Liver (tissue), 9 donors: ENCODE results near the gene RASAL1. TPM values are rescaled to one million over a fixed set of nuclear protein-coding genes. Genes with fewer than 3 reads are reported as not detected.

ENCODE experiments used
- DNase-seq: peaks from one replicate; pipeline ENCODE4 v3.0.0-alpha.2; 2017; ENCODE audit warnings: low spot score
- H3K27ac ChIP-seq, 2 donors: one replicate each; pipeline ENCODE4 v1.7.0; 2013; ENCODE audit warnings: inconsistent platforms in 2 of 2, low read length in 2 of 2, control low read depth in 1 of 2, low read depth in 1 of 2, mild to moderate bottlenecking in 1 of 2
- H3K27me3 ChIP-seq, 4 donors: one replicate each; pipeline versions ENCODE4 v1.6.1 to v1.7.0; 2013; ENCODE audit warnings: low read length in 3 of 4, inconsistent platforms in 1 of 4, mild to moderate bottlenecking in 1 of 4, moderate library complexity in 1 of 4; ENCODE audit not compliant: control insufficient read depth in 4 of 4, insufficient read depth in 4 of 4
- H3K36me3 ChIP-seq, 4 donors: one replicate each; pipeline versions ENCODE4 v1.6.1 to v1.7.0; 2013; ENCODE audit warnings: low read length in 3 of 4, mild to moderate bottlenecking in 3 of 4, low read depth in 1 of 4, moderate library complexity in 1 of 4; ENCODE audit not compliant: control insufficient read depth in 4 of 4, insufficient read depth in 3 of 4
- H3K4me1 ChIP-seq, 4 donors: one replicate each; pipeline versions ENCODE4 v1.6.1 to v1.7.0; 2013; ENCODE audit warnings: low read length in 3 of 4, mild to moderate bottlenecking in 3 of 4, moderate library complexity in 1 of 4; ENCODE audit not compliant: control insufficient read depth in 4 of 4, insufficient read depth in 4 of 4
- H3K4me3 ChIP-seq, 3 donors: one replicate each; pipeline versions ENCODE4 v1.6.1 to v1.7.0; 2013; ENCODE audit warnings: low read length in 3 of 3, control low read depth in 1 of 3, low read depth in 1 of 3, mild to moderate bottlenecking in 1 of 3
- H3K9ac ChIP-seq, 2 donors: one replicate each; pipeline ENCODE4 v1.7.0; 2013; ENCODE audit warnings: low read length in 2 of 2, mild to moderate bottlenecking in 2 of 2, moderate library complexity in 2 of 2, control low read depth in 1 of 2, low read depth in 1 of 2
- H3K9me3 ChIP-seq, 4 donors: one replicate each; pipeline versions ENCODE4 v1.6.1 to v1.7.0; 2013; ENCODE audit warnings: low read length in 3 of 4; ENCODE audit not compliant: control insufficient read depth in 4 of 4
- ATF3 ChIP-seq: IDR thresholded peaks from 2 replicates; pipeline ENCODE4 v1.6.1; 2016; ENCODE audit warnings: antibody characterized with exemption
- CTCF ChIP-seq: fragments of 150-350 bp; IDR thresholded peaks from 2 replicates; pipeline ENCODE4 v1.5.1; 2017; ENCODE audit warnings: improper control_type of control experiment, low read depth, low read length; ENCODE audit not compliant: missing input control
- EGR1 ChIP-seq, 2 donors: IDR thresholded peaks; 2 replicates each; pipeline ENCODE4 v1.6.1; 2016 to 2018; ENCODE audit warnings: antibody characterized with exemption in 2 of 2, low read depth in 2 of 2
- FOXA1 ChIP-seq: IDR thresholded peaks from 2 replicates; pipeline ENCODE4 v1.6.1; 2016; ENCODE audit warnings: antibody characterized with exemption
- FOXA2 ChIP-seq: IDR thresholded peaks from 2 replicates; pipeline ENCODE4 v1.6.1; 2016; ENCODE audit warnings: antibody characterized with exemption
- GABPA ChIP-seq, 2 donors: IDR thresholded peaks in 1 of 2; conservative IDR thresholded peaks in 1 of 2; 2 replicates each; pipeline ENCODE4 v1.6.1; 2016; ENCODE audit warnings: antibody characterized with exemption in 2 of 2, mild to moderate bottlenecking in 1 of 2, moderate library complexity in 1 of 2
- HNF4A ChIP-seq, 2 donors: conservative IDR thresholded peaks; 2 replicates each; pipeline ENCODE4 v1.6.1; 2016; ENCODE audit warnings: antibody characterized with exemption in 2 of 2, mild to moderate bottlenecking in 2 of 2
- JUND ChIP-seq, 2 donors: IDR thresholded peaks; 2 replicates each; pipeline ENCODE4 v1.6.1; 2016; ENCODE audit warnings: antibody characterized with exemption in 2 of 2
- MAX ChIP-seq: IDR thresholded peaks from 2 replicates; pipeline ENCODE4 v1.6.1; 2016; ENCODE audit warnings: antibody characterized with exemption
- NR2F2 ChIP-seq: IDR thresholded peaks from 2 replicates; pipeline ENCODE4 v1.6.1; 2016; ENCODE audit warnings: antibody characterized with exemption
- RAD21 ChIP-seq, 2 donors: IDR thresholded peaks; 2 replicates each; pipeline ENCODE4 v1.6.1; 2016; ENCODE audit warnings: antibody characterized with exemption in 2 of 2, mild to moderate bottlenecking in 2 of 2
- RXRA ChIP-seq, 2 donors: IDR thresholded peaks; 2 replicates each; pipeline ENCODE4 v1.6.1; 2017 to 2018; ENCODE audit warnings: antibody characterized with exemption in 2 of 2, mild to moderate bottlenecking in 1 of 2
- SP1 ChIP-seq: IDR thresholded peaks from 2 replicates; pipeline ENCODE4 v1.6.1; 2018; ENCODE audit warnings: antibody characterized with exemption, mild to moderate bottlenecking
- YY1 ChIP-seq: IDR thresholded peaks from 2 replicates; pipeline ENCODE4 v1.6.1; 2016; ENCODE audit warnings: antibody characterized with exemption, mild to moderate bottlenecking
- ZBTB33 ChIP-seq: IDR thresholded peaks from 2 replicates; pipeline ENCODE4 v1.6.1; 2016; ENCODE audit warnings: antibody characterized with exemption
- WGBS: extraction: QIAGEN DNeasy Blood & Tissue Kit; methylation state at CpG from one replicate; pipeline ENCODE4 v1.1.7; 2013; 5-methylcytosine and 5-hydroxymethylcytosine counted together
- polyA plus RNA-seq, 2 donors: library from polyadenylated mRNA; stranded (reverse) in 1 of 2; unstranded in 1 of 2; fragments of 200-250 nt in 1 of 2; fragments of >200 nt in 1 of 2; fragmentation: Nextera tagmentation in 1 of 2; extraction: Ambion mirVana in 1 of 2; gene quantifications; one replicate each; pipeline versions ENCODE4 v1.2.1 to v1.2.3, GENCODE V29; 2013 to 2015
- total RNA-seq, 2 donors: library from RNA; depleted of rRNA; stranded (reverse); fragments of >200 nt; gene quantifications; one replicate each; pipeline ENCODE4 v1.2.3, GENCODE V29; 2014
- donor health status: healthy.
- donor health status: healthy.
- donor health status: healthy.
- donor health status: healthy.
- donor health status: healthy.

RASAL1 gene
- total and polyA plus RNA-seq, 4 donors: 0.20 to 0.33 (median 0.26) TPM

GRCh38 chr12:113055594-113056380 lies 79.8 kb downstream of the RASAL1 start:
- DNase-seq: no peak
- no peaks in the 10 kb centered on the region for H3K36me3 ChIP-seq
- 45% methylated on average over 13 of the region's 13 CpGs for WGBS
- H3K27me3 ChIP-seq: no peaks in the 10 kb centered on the region
- no peaks in the 10 kb centered on the region for H3K9me3 ChIP-seq
- peak overlapping the region; percentile 58 to 74 (median 70) for H3K4me3 ChIP-seq
- no peak for TF ChIP-seq FOXA1
- TF ChIP-seq HNF4A (conservative IDR thresholded peaks at IDR 0.05): no peak
- TF ChIP-seq MAX: no peak
- peak; percentile 89 to 92 for TF ChIP-seq RXRA (IDR thresholded peaks at IDR 0.05)
- peak; percentile 38 for TF ChIP-seq SP1
- H3K27ac ChIP-seq: peak overlapping the region; percentile 11 to 75
- peaks cover 2 to 17% (median 6%) of the 10 kb centered on the region in 4 donors for H3K4me1 ChIP-seq
- peak overlapping the region in 1 of 2 donors; percentile 52 for H3K9ac ChIP-seq

- Histone ChIP-seq H3K27ac (peak overlapping the region in 1 of 2 donors; percentile 53), H3K4me3 (no peak overlapping the region), H3K36me3 (no peaks in the 10 kb centered on the region), H3K9me3 (no peaks in the 10 kb centered on the region), H3K27me3 (no peaks in the 10 kb centered on the region), H3K9ac (no peak overlapping the region), H3K4me1 (peaks cover 2 to 9% (median 6%) of the 10 kb centered on the region in 4 donors)
- TF ChIP-seq FOXA2: no peak
- 82% methylated on average over 4 of the region's 4 CpGs for WGBS
- DNase-seq: no peak
Measured at GRCh38 chr12:113054948-113055486, 80.5 kb downstream of the RASAL1 start.

GRCh38 chr12:113052326-113052725 lies 83.2 kb downstream of the RASAL1 start:
- WGBS: 83% methylated on average over 4 of the region's 4 CpGs
- Histone ChIP-seq H3K27me3 (no peaks in the 10 kb centered on the region), H3K27ac (no peak overlapping the region), H3K9ac (no peak overlapping the region), H3K4me3 (no peak overlapping the region), H3K4me1 (peaks cover 2 to 9% (median 6%) of the 10 kb centered on the region in 4 donors), H3K36me3 (no peaks in the 10 kb centered on the region), H3K9me3 (no peaks in the 10 kb centered on the region)
- DNase-seq: no peak
- TF ChIP-seq FOXA2: no peak
- no peak for TF ChIP-seq YY1
- TF ChIP-seq RXRA (IDR thresholded peaks at IDR 0.05): no peak

- 89% methylated on average over 4 of the region's 4 CpGs for WGBS
- Histone ChIP-seq H3K4me1 (peaks cover 2 to 9% (median 6%) of the 10 kb centered on the region in 4 donors), H3K9ac (no peak overlapping the region), H3K36me3 (no peaks in the 10 kb centered on the region), H3K9me3 (no peaks in the 10 kb centered on the region), H3K4me3 (no peak overlapping the region), H3K27me3 (no peaks in the 10 kb centered on the region), H3K27ac (no peak overlapping the region)
- no peak for DNase-seq
- TF ChIP-seq CTCF: no peak
- no peak for TF ChIP-seq RAD21 (IDR thresholded peaks at IDR 0.05)
- no peak for TF ChIP-seq NR2F2
- TF ChIP-seq ATF3: no peak
- TF ChIP-seq ZBTB33: no peak
- TF ChIP-seq JUND (IDR thresholded peaks at IDR 0.05): no peak
- no peak for TF ChIP-seq GABPA (IDR thresholded peaks at IDR 0.05 in 1 of 2, conservative IDR thresholded peaks at IDR 0.05 in 1 of 2)
- TF ChIP-seq EGR1 (IDR thresholded peaks at IDR 0.05; ENCODE audit: low read depth in 2 of 2): no peak
Measured at GRCh38 chr12:113051759-113052158, 83.8 kb downstream of the RASAL1 start.
